HL-60/S4 (cell line): ENCODE data around the gene PASK.
"Not testable (repeated sequence)": the region's sequence is repeated elsewhere in the genome, so short reads cannot be mapped to it uniquely, and the experiment has no call there.

Experiments used
- in situ Hi-C: fragments of 300-500 bp; cut with MboI; formaldehyde crosslinking; loops from 2 replicates; pipeline ENCODE4 v1.14.3; 2022; ENCODE audit warnings: low sequenced_read_pairs

The PASK gene

DNA sequence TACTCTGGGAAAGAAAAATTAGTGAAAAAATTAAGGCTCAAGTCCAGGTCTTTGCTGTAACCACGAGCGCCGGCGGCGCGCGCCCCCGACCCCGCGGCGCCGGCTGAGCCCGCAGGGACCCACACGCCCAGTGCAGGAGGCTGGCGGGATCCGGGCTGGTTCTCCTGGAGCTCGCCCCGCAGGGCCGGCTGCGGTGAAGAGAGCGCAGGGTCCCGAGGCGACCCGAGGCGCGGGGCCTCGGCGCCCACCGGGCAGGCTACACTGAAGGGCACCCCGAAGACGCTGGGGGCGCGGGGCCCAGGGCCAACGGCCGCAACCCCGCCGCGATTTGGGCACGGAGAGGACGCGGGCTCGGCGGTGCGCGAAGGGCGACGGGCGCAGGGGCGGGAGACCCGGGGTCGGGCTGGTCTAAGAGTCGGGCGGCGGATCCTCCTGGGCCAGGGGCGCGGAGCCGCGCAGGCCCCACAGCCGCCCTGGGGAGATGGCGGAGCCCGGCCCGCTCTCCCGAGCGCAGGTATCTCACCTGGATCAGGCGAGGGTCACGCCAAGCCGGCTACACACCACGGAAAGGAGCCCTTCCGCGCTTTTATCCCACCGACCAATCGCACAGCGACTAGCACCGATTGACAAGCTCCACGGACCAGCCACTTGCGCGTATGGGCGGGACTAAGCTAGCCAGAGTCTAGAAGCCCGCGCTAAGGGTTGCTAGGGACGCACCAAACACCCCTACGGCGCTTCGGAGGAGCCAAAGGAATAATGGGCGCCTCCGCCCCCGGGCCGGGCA lies at the start of gene PASK:
TSS of gene PASK (minus strand) at position 582 of the 784 bp plus-strand sequence. CDS start 6,440 bp downstream, outside the sequence.
- in situ Hi-C loops: no loop called here

DNA sequence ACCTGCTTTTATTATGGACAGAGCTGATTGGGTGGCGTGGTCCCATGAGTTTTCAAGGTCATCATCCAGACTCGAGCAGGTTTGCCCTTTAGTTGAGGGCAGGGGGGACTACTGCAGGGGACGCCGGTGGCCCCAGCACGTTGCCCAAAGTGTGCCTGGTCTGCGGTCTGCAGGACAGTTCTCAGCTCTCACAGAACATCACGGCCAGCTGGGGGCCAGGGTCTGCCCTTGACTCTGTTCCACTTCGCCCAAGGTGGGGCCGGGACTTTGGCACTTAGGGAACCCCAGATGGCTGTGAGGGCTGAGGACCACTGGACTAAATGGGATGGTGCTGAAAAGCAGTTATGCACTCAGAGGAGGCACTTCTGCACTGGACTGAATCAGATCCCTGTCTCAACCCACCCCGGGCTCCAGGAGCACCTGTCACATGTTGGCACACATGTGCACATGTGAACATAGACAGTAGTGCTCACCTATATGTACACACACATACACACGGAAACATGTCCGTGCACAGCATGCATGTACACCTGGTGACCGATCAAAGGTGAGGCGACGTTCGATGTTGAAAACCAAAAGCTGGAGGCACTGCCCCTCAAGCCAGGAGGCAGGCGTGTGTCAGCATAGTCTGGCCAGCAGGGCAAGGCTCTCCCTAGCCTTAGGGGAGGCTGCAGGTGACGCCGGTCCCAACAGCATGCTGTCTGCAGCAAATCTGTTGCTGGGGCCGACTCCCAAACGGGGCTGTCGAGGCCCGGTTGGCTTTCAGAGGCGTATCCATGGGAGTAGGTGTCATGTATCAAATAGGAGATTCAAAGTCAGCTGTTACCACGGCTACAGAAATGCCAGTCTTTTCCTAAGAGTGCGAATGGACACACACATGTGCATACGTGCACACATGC lies 49.4 kb upstream of the PASK start:
- in situ Hi-C loops: no loop called here

DNA sequence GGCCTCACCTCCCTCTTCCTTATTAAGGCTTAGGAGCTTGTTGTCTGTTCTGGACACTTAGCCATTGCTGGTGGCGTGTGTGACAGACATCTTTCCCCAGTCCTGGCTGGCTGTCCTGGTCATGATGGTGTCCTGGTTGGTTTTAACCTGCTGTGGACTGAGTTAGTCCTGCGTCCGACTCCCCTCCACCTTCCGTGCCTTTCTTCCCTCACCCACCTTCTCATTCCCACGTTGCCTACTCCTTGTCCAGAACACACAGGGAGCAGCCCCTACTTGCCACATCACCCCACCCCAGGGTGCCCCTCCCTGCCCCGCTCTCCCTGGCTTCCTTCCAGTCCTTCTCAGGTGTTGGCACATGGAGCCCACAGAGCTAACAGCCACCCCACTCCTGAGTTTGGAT lies 48.7 kb upstream of the PASK start:
- in situ Hi-C loops: no loop called here

DNA sequence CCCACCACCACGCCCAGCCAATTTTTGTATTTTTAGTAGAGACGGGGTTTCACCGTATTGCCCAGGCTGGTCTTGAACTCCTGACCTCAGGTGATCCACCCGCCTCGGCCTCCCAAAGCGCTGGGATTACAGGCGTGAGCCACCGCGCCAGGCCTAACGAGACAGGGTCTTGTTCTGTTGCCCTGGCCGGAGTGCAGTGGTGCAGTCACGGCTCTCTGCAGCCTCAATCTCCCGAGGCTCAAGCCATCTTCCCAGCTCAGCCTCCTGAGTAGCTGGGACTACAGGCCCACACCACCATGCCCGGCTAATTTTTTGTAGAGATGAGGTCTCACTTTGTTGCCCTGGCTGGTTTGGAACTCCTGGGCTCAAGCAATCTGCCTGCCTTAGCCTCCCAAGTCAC lies 48.0 kb upstream of the PASK start:
- in situ Hi-C loops: not testable (repeated sequence)

DNA sequence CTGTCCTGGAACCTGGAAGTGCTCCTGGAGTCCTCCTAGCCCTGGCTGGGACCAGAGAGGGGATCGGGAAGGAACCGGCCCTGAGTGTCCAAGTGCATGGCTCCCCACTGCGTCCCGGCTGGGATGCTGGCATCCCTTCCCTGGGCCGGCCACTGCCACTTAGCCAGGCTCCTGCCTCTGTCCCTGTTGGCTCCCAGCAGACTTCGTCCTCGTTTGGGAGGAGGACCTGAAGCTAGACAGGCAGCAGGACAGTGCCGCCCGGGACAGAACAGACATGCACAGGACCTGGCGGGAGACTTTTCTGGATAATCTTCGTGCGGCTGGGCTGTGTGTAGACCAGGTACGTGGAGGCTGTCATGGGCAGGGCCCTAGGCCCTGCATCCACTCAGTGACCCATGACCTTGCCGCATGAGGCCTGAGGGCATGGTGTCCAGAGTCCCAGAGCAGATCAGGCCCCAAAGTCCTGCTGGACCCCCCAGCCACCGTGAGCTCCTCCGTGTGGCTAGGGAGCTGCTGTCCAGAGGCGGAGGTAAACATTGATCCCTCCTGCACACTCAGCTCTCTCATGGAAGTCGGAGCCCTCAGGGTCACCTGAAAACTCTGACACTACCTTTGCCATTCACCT lies 46.3 kb upstream of the PASK start:
- in situ Hi-C loops: no loop called here

DNA sequence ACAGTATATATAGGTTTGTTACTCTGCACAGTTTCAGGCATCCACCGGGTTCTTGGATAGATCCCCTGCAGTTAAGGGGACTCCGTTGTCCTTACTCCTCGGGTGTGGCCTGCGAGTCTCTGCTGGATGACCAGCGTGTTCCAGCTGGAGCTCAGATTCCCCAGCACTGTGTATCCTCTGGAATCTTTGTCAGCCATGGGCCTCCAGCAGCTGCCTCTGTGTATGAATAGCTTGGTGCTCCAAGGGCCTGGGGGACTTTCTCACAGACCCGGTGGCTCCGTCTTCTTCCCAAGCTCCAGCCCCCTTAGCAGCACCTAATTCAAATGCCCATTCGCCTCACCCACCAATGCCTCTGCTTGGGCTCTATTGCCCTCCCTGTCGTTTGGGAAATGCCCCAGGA lies 45.5 kb upstream of the PASK start:
- in situ Hi-C loops: no loop called here

DNA sequence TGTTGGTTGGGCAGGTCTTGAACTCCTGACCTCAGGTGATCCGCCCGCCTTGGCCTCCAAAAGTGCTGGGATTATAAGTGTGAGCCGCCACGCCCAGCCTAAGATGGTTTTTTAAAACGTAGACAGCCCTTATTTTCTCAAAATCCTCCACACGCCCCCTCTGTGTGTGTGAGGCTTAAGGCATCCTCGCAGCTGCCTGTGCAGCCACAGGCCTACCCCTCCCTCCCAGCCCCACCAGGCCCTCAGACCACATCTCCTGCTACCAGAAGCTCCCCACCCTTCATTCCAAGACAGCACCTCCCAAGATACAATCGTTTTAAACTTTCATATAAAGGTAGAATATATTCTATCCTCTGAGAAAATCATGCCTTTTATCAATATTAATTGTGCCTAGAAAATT lies 44.0 kb upstream of the PASK start:
- in situ Hi-C loops: no loop called here

DNA sequence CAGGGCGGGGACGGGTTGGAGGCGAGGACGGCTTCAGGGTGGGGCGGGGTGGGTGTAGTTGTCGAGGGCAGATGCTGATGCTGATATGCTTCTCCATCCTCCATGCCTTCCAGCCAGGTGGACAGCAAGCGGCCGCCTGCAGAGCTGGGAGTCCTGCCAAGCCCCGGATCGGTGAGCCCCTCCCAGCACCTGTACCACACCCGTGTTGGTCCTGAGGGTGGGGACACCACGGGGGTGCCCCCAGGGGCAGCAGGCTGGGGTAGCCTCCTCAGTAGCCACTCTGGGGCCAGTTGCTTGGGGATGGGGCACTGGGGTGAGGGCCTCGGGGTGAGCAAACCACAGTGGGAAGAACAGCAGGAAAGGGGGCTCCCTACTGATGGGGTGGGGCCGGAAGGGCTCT lies 41.8 kb upstream of the PASK start:
- in situ Hi-C loops: no loop called here

DNA sequence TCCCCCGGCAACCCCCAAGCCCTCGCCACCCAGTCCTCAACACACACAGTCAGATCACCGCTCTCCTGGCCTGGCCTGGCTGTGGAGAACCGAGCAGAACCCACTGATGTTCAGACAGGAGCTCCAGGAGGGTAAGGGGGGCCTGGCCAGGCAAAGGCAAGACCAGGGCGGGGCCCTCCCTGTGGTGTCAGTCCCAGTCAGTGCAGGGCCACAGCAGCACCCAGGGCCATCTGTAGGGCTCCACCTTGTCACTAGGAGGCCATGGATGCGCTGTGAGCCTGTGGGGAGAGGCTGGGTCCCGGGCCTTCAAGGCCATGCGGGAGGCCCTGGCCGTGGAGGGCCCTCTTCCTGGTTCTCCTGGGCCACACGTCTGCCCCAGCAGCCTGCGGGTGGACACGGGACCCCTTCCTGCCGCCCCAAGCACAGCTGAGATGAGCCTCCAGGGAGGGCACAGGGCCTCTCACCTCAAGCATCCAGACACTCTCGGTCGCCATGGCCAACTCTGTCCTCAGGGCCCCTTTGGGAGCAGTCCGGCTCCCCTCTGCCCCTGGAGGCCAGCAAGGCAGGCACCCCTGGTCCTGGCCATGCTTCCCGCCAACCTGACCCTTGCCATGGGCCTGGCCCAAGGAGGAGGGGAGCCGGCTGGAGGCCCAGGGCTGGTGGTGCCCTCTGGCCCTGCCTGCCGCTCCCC lies 41.2 kb upstream of the PASK start:
- in situ Hi-C loops: no loop called here

DNA sequence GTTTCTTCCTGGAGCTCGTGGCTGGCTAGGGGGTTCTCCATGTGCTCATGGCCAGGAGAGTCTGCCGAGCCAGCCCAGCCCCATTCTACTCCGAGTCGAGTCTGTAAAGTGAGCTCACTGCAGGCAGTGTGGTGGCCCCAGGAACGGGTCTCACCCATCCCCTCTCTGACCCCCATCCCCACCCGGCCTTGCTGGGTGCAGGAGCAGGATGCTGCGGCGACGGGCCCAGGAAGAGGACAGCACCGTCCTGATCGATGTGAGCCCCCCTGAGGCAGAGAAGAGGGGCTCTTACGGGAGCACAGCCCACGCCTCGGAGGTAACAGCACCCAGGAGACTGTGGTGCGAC lies 40.6 kb upstream of the PASK start:
- in situ Hi-C loops: no loop called here

DNA sequence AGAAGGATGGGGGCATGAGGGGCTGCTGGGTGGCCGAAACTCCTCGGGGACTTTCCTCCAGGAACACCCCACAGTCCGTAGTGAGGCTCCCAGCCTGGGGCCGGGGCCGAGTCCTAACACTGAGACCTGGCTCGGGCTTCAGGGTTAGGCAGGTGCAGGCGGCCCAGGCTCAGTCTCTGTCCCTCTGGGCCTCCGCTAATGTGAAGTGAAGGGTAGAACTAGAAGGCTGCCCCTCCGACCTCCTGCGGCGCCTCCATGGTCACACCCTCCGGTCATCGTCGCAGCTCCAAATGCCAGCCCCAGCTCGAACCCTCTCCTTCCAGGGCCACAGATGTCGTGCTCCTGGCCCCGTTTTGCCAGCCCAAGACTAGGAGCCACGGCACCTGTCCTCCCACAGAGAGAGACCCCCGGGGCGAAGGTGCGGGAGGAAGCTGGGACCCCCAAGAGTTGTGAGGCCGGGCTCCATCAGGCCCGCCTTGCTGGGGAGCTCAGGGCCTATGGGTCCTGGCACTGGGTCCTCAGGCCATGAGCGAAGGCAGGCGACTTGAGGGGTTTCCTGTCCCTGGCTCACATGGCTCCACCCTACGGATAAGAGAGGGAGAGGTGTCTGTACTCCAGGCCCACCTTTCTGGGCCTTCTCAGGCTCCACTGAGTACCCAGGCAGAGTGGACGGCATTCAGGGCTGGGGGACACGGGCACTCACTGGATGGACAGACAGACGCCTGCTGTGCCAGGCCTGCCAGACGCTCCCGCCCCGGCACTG lies 40.0 kb upstream of the PASK start:
- in situ Hi-C loops: no loop called here

DNA sequence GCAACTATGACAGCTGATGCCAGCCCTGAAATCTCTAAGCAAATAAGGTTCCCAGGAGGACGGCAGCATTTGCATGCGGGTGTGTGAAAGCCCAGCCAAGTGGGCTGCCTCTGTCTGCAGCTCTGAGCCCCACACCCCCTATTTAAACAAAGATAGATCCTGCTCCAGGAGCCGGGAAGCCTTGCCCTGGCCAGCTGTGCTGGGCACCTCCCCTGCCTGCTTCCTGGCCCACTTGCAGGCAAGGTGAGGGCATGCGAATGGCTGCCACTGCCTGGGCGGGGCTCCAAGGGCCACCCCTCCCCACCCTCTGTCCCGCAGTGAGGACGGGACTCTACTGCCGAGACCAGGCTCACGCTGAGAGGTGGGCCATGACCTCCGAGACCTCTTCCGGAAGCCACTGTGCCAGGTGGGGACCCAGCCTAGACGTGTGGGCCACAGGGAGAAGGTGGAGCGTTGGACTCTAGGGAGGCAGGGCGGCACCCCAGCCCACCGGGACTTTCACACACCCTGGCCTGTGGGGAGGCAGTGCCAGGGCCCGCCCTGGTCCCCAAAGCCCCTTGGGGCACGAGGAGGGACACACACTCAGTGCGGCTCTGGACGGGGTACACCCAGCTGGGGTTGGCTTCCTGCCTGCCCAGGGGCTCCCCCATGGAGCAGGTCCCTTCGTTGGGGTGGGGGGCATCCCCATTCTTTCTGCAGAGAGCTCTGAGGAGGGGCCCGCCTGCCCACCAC lies 39.3 kb upstream of the PASK start, which contains the start of gene ANO7:
TSS of gene ANO7 (plus strand) at position 317 of the 732 bp plus-strand sequence. CDS start 1,387 bp downstream, outside the sequence.
- in situ Hi-C loops: no loop called here

DNA sequence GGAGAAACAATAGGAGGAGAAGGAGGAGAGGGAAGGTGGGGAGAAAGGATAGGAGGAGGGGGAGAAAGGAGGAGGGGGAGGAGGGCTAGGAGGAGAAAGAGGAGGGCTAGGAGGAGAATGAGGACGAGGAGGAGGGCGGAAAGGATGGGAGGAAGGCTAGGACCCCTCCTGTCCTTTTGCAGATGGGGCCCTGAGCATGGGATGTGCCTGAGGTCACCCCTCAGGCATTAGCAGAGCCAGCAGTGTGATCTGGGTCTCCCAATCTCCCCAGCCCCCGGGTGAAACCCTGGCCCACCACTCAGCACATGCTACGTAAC lies 38.6 kb upstream of the PASK start:
- in situ Hi-C loops: no loop called here

DNA sequence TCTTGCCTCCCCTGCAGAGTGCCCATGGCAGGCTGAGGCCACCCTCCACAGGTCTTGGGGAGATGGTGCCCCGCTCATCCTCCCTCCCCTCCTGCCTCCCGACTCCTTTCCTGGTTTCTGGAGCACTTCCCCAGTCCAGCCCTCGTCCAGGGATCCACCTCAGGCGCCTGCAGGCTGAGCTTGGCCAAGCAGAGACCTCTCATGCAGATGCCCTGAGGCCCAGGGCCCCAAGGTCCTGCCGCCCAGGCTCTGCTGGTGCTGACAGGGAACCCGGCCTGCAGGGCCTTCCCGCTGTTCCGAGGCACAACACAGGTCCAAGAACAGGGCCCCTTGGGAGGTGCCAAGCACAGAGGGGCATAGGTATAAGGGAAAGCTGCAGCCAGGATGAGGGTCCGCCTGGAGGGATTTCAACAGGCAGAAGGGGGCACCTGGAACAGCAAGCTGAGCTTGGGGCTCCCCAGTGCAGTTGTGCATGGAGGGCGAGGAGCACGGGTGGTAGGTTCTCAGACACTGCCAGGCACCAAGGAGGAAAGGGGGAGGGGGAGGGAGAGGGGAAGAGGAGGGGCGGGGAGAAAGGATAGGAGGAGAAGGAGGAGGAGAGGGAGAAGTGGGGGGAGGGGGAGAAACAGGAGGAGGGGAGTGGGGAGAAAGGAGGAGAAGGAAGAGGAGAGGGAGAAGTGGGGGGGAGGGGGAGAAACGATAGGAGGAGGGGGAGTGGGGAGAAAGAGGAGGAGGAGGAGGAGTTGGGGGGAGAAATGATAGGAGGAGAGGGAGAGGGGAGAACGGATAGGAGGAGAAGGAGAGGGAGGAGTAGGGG lies 38.0 kb upstream of the PASK start:
- in situ Hi-C loops: no loop called here

DNA sequence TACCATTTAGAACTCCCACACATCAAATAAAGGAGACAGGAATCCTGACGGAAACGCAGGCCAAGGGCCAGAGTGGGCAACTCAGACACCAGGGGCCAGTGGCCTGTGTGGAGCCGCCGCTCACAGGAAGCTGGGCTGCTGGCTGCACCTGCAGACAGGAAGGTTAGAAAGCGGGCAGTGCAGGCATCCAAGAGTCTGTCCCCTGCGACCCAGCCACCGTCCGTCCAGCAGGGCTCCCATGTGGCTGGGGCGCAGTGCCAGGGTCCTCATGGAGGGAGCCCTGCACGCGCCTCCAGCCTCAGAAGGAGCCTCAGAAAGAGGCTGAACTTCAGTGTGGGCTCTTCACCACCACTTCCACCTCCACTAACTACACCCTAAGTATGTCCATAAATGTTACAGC lies 36.7 kb upstream of the PASK start:
- in situ Hi-C loops: no loop called here

DNA sequence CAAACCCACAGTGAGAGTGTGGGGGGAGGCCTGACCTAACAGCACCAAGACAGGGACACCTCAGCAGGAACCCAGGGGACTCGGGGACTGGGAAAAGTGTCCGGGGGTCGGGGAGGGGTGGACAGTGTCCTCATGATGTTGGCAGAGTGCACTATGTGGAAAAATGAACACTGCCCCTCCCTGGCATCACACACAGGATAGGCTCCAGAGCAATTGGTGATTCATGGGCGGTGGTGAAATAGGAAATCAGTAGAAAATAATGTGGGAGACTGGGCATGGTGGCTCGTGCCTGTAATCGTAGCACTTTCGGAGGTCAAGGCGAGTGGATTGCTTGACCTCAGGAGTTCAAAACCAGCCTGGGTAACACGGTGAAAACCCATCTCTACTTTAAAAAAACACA lies 35.6 kb upstream of the PASK start:
- in situ Hi-C loops: no loop called here

DNA sequence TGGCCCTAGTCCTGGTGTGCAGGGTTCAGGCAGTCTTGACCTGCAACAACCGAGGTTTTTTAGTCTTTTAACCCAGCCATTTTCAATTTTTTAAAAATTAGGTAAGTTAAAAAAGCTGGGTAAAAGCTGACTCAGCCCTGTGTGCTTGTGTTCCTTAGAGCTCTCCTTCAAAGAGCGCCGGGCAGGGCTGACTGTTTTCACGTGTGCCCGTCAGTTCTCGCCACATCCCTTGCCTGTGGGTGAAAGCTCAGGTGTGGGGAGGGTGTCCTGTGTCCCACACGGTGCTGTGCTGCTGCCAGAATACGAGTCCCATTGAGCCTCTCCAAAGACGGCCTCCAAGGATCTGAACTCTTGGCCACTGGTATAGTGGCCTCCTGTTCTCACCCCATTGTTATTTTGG lies 33.9 kb upstream of the PASK start:
- in situ Hi-C loops: no loop called here

DNA sequence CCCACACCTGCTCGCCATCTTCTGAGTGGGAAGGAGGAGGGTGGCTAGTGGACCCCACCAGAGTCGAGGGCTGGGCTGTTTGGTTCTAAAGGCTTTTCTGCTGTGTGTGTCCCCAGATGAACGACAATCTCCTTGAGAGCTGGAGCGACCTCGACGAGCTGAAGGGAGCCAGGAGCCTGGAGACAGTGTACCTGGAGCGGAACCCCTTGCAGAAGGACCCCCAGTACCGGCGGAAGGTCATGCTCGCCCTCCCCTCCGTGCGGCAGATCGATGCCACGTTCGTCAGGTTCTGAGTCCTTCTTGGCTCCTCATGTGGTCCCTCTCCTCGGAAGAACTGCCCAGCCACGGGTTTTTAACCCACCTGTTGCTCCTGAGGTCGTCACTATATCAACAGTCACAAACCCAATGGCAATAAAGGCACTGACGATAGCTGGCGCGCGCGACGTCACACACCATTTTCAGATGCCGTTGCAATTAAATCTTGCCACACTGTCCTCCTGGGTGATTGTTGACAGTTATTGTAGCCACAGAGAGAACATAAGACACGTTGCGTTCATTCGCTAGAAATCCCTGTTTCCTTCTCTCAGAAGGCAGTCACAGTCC lies 33.4 kb upstream of the PASK start:
- in situ Hi-C loops: no loop called here

DNA sequence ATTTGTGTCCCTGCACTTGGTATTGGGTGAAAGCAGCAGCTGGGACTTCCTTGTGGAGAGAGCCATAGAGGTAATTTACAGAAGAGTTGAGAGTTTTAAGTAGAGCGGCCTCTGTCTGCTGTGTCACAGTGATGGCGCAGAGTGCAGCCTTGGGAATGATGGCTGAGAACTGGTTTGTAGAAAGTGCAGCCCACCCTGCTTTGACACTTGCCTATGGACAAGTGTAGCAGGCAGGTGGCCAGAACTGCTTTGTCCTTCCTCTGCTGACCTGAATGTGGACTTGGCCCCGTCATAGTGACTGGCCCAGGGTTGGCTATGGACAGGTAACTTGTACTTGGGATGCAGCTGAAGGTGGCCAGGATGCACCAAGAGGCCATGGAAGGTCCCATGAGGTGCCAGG lies 32.9 kb upstream of the PASK start:
- in situ Hi-C loops: no loop called here
